GM04504 (cell line): Measurements from ENCODE around the gene VPS41.

Experiments
- DNase-seq: peaks from one replicate; pipeline ENCODE4 v3.0.0-alpha.2; 2012; ENCODE audit warnings: low read depth

VPS41 gene

GRCh38 chr7:38905056-38905759 is 3.8 kb downstream of the VPS41 start:
- DNase-seq = no peak

DNA sequence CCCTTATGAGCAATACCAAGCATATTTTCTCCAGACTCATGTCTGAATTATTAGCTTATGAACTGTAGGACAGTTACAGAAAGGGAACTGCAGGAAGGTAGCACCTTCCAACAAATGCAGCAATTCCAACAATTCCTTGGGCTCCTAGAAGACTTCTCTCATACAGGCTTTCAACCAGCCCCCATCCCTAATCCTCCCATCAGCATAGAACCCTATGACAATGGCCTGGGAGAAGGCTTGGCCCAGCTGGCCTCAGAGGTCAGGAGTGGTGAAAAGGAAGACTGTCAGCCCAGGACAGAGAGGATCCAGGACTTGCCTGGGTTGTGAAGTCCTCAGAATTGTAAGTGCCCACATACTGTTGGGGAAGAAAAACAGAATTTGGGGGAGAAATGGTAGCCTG is 5.9 kb downstream of the VPS41 start:
- no peak for DNase-seq

DNA sequence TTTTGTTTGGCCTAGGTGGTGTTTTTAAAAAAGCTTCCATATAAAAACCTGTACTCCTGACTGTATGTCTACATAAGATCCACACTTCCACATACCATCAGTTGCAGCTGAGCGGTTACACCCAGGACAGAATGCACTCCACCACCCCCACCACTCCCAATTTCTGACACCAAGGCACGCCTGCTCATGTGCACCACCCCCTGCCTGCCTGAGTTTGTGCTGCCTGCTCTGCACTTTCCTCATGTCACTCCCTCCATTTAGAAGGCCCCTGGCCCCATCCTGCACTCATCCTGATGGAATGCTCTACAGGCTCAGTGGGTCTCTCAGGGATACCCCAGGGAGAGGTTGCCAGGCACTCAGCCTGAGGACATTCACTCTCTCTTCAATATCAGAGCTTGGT is 6.5 kb downstream of the VPS41 start:
- DNase-seq = no peak

- DNase-seq = no peak
Measured at GRCh38 chr7:38893061-38893460, 15.9 kb downstream of the VPS41 start.

DNA sequence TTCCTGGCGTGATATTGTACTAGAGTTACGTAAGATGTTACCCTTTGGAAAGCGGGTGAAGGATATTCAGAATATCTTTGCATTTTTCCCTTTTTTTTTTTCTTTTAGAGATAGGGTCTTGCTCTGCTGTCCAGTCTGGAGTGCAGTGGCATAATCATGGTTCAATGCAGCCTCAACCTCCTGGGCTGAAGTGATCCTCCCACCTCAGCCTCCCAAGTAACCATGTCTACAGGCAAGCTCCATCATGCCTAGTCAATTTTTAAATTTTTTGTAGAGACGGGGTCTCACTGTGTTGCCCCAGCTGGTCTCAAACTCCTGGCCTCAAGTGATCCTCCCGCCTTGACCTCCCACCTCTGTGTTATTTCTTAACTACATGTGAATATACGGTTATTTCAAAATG is 18.4 kb downstream of the VPS41 start:
- no peak for DNase-seq

GRCh38 chr7:38889872-38890432 is 19.0 kb downstream of the VPS41 start:
- DNase-seq = no peak

DNA sequence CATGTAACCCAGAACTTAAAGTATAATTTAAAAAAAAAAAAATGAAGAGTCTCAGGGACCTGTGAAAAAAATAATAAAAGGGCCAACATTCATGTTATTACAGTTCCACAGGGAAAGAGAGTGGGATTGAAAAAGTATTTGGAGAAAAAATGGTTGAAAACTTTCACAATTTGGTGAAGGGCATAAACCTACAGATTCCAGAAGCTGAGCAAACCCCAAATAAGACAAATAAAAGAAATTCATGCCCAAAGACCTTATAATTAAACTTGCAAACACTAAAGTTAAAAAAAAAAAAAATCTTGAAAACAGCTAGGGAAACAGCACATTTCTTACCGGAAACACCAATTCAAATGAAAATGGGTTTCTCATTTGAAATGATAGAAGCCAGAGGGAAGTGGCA is 19.9 kb downstream of the VPS41 start:
- no peak for DNase-seq

DNA sequence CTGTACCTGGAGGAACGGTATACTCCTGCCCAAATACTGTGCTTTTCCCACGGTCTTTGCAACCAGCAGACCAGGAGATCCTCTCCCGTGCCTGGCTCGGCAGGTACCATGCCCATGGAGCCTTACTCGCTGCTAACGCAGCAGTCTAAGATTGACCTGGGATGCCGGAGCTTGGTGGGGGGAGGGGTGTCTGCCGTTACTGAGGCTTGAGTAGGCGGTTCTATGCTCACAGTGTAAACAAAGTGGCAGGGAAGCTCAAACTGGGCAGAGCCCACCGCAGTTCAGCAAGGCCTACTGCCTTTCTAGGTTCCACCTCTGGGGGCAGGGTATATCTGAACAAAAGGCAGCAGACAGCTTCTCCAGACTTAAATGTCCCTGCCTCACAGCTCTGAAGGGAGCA is 22.7 kb downstream of the VPS41 start:
- DNase-seq = no peak

GRCh38 chr7:38883706-38884105 is 25.3 kb downstream of the VPS41 start:
- no peak for DNase-seq

- DNase-seq = no peak
Measured at GRCh38 chr7:38881947-38882684, 26.9 kb downstream of the VPS41 start.

DNA sequence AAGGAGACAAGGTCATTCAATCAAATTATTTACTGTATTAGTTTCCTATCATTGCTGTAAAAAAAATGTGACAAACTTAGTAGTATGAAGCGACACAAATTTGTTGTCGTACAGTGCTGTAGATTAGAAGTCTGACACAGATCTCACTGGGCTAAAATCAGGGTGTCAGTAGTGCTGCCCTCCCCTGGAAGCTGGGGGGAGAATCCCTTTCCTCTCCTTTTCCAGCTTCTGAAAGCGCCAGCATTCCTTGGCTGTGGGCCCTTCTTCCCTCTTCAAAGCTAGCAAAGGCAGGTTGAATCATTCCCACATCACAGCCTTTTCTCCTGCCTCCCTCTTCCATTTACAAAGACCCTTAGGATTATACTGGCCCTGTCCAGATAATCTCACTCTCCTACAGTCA is 28.0 kb downstream of the VPS41 start:
- no peak for DNase-seq

DNA sequence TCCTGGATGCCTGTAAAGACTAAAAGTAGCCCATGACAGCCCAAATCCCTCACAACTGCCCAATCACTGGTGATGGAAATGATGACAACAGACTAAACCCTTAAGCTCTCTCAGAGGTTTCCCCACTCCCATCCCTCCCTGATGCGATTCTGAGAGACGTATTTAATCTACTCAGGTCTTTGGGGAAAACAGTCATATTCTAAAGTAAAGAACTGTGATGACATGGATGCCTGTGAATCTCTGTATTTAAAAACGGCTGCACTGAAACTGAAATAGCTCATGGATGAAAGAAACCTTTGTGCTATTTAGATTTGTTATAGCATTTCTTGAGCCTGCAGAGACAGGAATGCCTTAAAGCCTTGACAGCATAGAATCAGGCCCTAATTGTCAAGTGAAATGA is 28.5 kb downstream of the VPS41 start:
- DNase-seq = no peak

GRCh38 chr7:38880035-38880434 is 29.0 kb downstream of the VPS41 start:
- DNase-seq = no peak

GRCh38 chr7:38878694-38879457 is 30.1 kb downstream of the VPS41 start:
- DNase-seq = no peak

- no peak for DNase-seq
Measured at GRCh38 chr7:38873433-38873832, 35.6 kb downstream of the VPS41 start.

GRCh38 chr7:38872202-38872601 is 36.8 kb downstream of the VPS41 start:
- DNase-seq = no peak

DNA sequence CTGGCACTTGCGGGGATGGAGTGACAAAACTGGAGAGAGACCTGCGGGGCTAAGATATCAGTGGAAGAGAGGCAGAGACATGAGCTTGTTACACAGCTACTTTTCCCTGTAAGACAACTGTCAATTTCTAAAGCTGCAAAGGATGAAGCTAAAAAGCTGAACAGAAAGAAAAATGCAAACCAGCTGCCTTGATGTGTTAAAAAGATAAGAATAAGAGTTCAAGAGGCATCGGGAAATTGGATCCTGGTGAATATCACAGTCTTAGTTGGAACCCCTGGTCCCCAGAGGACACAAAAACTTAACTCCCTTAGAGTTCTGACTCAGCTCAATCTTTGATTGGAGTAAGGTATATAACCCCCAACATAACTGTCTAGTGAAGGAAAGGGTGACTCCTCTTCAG is 38.8 kb downstream of the VPS41 start:
- DNase-seq = no peak

DNA sequence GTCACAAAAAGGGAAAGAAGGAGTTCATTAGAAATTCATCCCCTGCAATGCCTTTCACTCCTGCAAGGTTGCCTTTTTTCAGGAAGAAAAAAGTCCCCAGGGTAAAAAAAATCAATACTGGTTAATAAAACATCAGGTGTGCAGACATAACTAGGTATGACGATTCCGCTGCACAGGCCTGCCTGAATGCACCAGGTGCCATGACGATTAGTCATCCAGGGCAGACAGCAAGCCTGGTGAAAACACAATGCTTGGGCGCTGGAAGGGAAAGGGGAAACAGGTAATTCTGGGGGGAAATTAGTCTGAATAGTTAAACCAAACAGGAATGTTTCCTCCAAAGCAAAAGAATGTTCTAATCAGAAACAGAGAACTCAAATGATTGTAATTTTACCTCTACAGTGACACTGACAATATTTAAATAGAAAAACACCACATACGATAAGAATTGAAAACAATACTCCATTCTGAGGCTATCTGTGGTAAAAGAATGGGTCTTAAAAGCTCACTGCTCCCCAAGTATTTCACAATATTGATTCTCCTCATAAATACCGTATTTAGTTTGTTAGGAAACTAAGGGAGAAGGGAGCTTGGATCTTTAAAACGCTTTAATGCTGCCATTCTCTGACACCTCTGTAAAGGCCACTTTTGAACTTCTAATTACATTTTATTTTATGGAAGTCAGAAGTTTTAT is 45.2 kb downstream of the VPS41 start:
- no peak for DNase-seq

DNA sequence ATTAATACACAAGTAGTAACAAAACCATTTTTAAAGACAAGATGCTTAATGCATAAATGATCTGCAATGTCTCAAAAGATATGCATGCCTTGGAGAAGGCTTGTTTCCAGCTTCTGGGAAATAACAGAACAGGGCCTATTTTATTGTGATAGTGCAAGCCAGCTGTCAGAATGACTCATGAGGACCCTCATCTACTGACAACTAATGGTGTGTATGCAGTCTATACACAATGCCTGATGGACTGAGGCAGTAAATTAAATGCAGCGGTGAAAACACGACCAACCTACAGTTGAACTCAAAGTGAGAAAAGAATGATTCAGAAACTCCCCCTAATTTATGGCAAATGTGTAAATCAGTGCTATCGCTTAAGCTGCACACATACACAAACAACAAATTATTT is 46.3 kb downstream of the VPS41 start:
- no peak for DNase-seq

DNA sequence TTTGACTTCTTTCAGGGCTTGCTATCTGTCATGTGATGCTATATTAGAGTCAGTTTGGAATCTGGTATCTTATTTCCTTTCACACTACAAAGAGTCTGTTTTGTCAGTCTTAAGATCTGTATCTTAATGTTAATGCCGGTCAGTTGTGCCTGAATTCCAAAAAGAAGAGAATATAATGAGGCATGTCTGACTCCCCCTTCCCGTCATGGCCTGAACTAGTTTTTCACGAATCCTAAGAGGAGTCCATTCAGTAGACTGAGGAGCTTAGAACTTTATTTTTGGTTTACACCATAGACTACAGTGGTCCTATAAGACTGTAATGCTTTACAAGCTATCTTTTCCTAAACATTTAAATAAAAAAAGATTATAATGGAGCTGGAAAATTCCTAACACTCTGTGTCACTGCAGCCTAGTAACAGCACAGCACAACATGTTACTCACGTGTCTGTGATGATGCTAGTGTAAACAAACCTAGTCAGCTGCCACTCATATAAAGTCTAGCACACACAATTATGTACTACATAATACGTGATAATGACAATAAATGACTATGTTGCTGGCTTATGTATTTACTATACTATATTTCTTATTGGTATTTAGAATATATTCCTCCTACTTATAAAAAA is 50.6 kb downstream of the VPS41 start:
- DNase-seq = no peak

GRCh38 chr7:38855867-38856266 is 53.1 kb downstream of the VPS41 start:
- DNase-seq = no peak

- no peak for DNase-seq
Measured at GRCh38 chr7:38855386-38855785, 53.6 kb downstream of the VPS41 start.
